ENCODE data around the gene ALMS1.

DNA sequence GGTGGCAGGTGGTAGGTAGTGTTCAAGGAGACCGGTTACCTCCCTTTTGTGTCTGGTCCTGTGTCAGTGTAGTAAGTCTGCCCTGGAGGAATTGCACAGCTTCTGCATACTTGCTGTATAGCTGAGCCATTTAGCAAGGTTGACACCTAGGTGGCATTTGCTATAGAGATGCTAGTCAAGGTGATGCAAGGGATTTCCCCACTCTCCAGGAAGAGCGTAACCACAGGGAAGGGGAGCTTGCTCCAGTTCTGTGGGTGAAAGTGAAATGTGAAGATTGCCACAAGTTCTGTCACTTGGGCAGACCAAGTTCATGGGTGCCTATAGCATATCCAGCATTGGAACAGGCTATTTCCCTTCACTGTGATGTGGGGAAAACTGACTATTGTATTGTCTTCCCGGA, 228.5 kb downstream of the ALMS1 start:
- TF ChIP-seq, protein P1, sequence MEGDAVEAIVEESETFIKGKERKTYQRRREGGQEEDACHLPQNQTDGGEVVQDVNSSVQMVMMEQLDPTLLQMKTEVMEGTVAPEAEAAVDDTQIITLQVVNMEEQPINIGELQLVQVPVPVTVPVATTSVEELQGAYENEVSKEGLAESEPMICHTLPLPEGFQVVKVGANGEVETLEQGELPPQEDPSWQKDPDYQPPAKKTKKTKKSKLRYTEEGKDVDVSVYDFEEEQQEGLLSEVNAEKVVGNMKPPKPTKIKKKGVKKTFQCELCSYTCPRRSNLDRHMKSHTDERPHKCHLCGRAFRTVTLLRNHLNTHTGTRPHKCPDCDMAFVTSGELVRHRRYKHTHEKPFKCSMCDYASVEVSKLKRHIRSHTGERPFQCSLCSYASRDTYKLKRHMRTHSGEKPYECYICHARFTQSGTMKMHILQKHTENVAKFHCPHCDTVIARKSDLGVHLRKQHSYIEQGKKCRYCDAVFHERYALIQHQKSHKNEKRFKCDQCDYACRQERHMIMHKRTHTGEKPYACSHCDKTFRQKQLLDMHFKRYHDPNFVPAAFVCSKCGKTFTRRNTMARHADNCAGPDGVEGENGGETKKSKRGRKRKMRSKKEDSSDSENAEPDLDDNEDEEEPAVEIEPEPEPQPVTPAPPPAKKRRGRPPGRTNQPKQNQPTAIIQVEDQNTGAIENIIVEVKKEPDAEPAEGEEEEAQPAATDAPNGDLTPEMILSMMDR (conservative IDR thresholded peaks at IDR 0.05; ENCODE audit: low read length): no peak
- TF ChIP-seq EZH2phosphoT487 (IDR thresholded peaks at IDR 0.05; ENCODE audit: borderline replicate concordance, low read depth, low read length): no peak
